HL-60 (cell line): Measurements from ENCODE around the gene NRAP.

Source experiments
- POLR2AphosphoS5 ChIP-seq: IDR thresholded peaks from 2 replicates; pipeline ENCODE4 v1.6.1; 2012; ENCODE audit warnings: low read depth
- SPI1 ChIP-seq: IDR thresholded peaks from 2 replicates; pipeline ENCODE4 v1.6.1; 2012; ENCODE audit warnings: low read depth, mild to moderate bottlenecking, borderline replicate concordance
- TF ChIP-seq, protein P1 (sequence below): IDR thresholded peaks from one replicate; pipeline ENCODE4 v1.5.1; 2011; ENCODE audit warnings: low read length, control low read depth, inconsistent platforms; ENCODE audit not compliant: insufficient read depth
- TF ChIP-seq, protein P2 (sequence below): IDR thresholded peaks from 2 replicates; pipeline ENCODE4 v1.6.1; 2012; ENCODE audit warnings: low read depth; ENCODE audit not compliant: insufficient replicate concordance

DNA sequence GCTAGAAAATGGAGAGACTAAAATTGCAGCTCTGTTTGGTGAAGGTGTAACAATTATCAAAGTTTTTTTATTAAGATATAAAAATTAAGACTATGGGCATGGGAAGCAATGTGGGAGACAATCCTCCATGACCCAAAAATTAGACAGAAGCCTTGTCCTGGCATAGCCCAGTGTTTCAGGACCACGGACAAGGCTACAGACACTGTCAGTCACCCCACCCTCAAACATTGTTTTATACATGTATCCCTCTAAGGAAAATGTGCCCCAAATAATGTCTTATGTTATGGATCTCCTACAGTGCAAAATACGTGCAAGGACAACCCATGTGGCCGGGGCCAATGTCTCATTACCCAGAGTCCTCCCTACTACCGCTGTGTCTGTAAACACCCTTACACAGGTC, 87.0 kb downstream of the NRAP start:
- TF ChIP-seq, protein P1, sequence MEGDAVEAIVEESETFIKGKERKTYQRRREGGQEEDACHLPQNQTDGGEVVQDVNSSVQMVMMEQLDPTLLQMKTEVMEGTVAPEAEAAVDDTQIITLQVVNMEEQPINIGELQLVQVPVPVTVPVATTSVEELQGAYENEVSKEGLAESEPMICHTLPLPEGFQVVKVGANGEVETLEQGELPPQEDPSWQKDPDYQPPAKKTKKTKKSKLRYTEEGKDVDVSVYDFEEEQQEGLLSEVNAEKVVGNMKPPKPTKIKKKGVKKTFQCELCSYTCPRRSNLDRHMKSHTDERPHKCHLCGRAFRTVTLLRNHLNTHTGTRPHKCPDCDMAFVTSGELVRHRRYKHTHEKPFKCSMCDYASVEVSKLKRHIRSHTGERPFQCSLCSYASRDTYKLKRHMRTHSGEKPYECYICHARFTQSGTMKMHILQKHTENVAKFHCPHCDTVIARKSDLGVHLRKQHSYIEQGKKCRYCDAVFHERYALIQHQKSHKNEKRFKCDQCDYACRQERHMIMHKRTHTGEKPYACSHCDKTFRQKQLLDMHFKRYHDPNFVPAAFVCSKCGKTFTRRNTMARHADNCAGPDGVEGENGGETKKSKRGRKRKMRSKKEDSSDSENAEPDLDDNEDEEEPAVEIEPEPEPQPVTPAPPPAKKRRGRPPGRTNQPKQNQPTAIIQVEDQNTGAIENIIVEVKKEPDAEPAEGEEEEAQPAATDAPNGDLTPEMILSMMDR: no peak
- TF ChIP-seq SPI1 (no peak), POLR2AphosphoS5 (no peak)
- TF ChIP-seq, protein P2, sequence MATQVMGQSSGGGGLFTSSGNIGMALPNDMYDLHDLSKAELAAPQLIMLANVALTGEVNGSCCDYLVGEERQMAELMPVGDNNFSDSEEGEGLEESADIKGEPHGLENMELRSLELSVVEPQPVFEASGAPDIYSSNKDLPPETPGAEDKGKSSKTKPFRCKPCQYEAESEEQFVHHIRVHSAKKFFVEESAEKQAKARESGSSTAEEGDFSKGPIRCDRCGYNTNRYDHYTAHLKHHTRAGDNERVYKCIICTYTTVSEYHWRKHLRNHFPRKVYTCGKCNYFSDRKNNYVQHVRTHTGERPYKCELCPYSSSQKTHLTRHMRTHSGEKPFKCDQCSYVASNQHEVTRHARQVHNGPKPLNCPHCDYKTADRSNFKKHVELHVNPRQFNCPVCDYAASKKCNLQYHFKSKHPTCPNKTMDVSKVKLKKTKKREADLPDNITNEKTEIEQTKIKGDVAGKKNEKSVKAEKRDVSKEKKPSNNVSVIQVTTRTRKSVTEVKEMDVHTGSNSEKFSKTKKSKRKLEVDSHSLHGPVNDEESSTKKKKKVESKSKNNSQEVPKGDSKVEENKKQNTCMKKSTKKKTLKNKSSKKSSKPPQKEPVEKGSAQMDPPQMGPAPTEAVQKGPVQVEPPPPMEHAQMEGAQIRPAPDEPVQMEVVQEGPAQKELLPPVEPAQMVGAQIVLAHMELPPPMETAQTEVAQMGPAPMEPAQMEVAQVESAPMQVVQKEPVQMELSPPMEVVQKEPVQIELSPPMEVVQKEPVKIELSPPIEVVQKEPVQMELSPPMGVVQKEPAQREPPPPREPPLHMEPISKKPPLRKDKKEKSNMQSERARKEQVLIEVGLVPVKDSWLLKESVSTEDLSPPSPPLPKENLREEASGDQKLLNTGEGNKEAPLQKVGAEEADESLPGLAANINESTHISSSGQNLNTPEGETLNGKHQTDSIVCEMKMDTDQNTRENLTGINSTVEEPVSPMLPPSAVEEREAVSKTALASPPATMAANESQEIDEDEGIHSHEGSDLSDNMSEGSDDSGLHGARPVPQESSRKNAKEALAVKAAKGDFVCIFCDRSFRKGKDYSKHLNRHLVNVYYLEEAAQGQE: peak; percentile 95
